Measurements from ENCODE around the gene ZDHHC4.

- no peak for TF ChIP-seq CTCF (IDR thresholded peaks at IDR 0.05; ENCODE audit: control extremely low read depth in 1 of 3, insufficient read depth in 1 of 3, low read depth in 1 of 3, low read length in 3 of 3)
- TF ChIP-seq NANOG (IDR thresholded peaks at IDR 0.05; ENCODE audit: insufficient read depth, low read depth, low read length, poor library complexity, severe bottlenecking) = no peak
- TF ChIP-seq BRCA1 (IDR thresholded peaks at IDR 0.05; ENCODE audit: low read depth, low read length) = no peak
- TF ChIP-seq PHF8 (conservative IDR thresholded peaks at IDR 0.05; ENCODE audit: low read depth, low read length) = no peak
- TF ChIP-seq POLR2A (IDR thresholded peaks at IDR 0.05; ENCODE audit: control extremely low read depth in 1 of 2, low read depth in 2 of 2, low read length in 2 of 2) = no peak
- TF ChIP-seq POLR2AphosphoS5 (IDR thresholded peaks at IDR 0.05; ENCODE audit: low read depth, low read length) = no peak
- TF ChIP-seq HDAC6 (IDR thresholded peaks at IDR 0.05; ENCODE audit: low read depth, low read length) = no peak
- no peak for TF ChIP-seq SIX5 (IDR thresholded peaks at IDR 0.05; ENCODE audit: low read depth, low read length)
- TF ChIP-seq JUND (IDR thresholded peaks at IDR 0.05; ENCODE audit: low read length) = no peak
- no peak for TF ChIP-seq EZH2 (IDR thresholded peaks at IDR 0.05; ENCODE audit: low read depth, low read length, severe bottlenecking)
- TF ChIP-seq ZNF274 (IDR thresholded peaks at IDR 0.05; ENCODE audit: borderline replicate concordance, extremely low read depth, low read length) = no peak
- TF ChIP-seq ATF3 (IDR thresholded peaks at IDR 0.05; ENCODE audit: insufficient read depth, low read depth, low read length) = no peak
- no peak for TF ChIP-seq CHD2 (IDR thresholded peaks at IDR 0.05; ENCODE audit: low read length)
These were observed 47.0 kb downstream of the ZDHHC4 start for GRCh38 chr7:6624246-6624611.

All from H1 (cell line).